ENCODE results near the gene PDLIM4. TPM values are rescaled to one million over a fixed set of nuclear protein-coding genes. Genes with fewer than 3 reads are reported as not detected.
A peak's percentile ranks its signal among the peaks of the same experiment; 100 is the strongest.

Gene PDLIM4
- total RNA-seq = 10 to 100 TPM; 32.4 to 90.9 (median 50.8) TPM

GRCh38 chr5:132257131-132258101, at the start of gene PDLIM4:
TSS of gene PDLIM4 (plus strand) at chr5:132257696. CDS start at chr5:132257735, 39 bp downstream.
- Histone ChIP-seq H3K36me3 (peaks cover 0 to 4% (median 0%) of the 10 kb centered on the region in 3 donors), H3K27me3 (no peaks in the 10 kb centered on the region), H3K27ac (peak within 1 kb of the TSS; percentile 91 to 98 (median 96)), H3K4me3 (peak within 1 kb of the TSS; percentile 63 to 86 (median 76)), H3K4me1 (peaks cover 0 to 70% (median 34%) of the 10 kb centered on the region in 4 donors), H3K9me3 (no peaks in the 10 kb centered on the region)
- DNase-seq (ENCODE audit: low spot score in 2 of 2) = no peak
- WGBS, 2 donors = 9 to 41% methylated on average over 15 to 62 of the region's 88 CpGs
- TF ChIP-seq EP300 (IDR thresholded peaks at IDR 0.05) (peak in 1 of 2 donors; percentile 78), POLR2A (IDR thresholded peaks at IDR 0.05) (peak in 1 of 2 donors; percentile 65), CTCF (IDR thresholded peaks at IDR 0.05) (no peak)

- Histone ChIP-seq H3K27me3 (no peaks in the 10 kb centered on the region), H3K4me1 (peaks cover 0 to 9% (median 0%) of the 10 kb centered on the region in 4 donors), H3K4me3 (no peak overlapping the region), H3K36me3 (peaks cover 0 to 87% (median 3%) of the 10 kb centered on the region in 3 donors), H3K27ac (no peak overlapping the region), H3K9me3 (no peaks in the 10 kb centered on the region)
- DNase-seq (ENCODE audit: low spot score in 2 of 2) = no peak
- WGBS, 2 donors = 94% methylated on average over 5 of the region's 5 CpGs
- TF ChIP-seq EP300 (IDR thresholded peaks at IDR 0.05) (no peak), CTCF (IDR thresholded peaks at IDR 0.05) (no peak), POLR2A (IDR thresholded peaks at IDR 0.05) (no peak)
These were observed 49.7 kb upstream of the PDLIM4 start for GRCh38 chr5:132207778-132208177.

- TF ChIP-seq CTCF (IDR thresholded peaks at IDR 0.05) (no peak), EP300 (IDR thresholded peaks at IDR 0.05) (no peak), POLR2A (IDR thresholded peaks at IDR 0.05) (no peak)
- peaks cover 0 to 86% (median 3%) of the 10 kb centered on the region in 3 donors for H3K36me3 ChIP-seq
- H3K4me1 ChIP-seq = peaks cover 0 to 9% (median 0%) of the 10 kb centered on the region in 4 donors
- no peaks in the 10 kb centered on the region for H3K27me3 ChIP-seq
- H3K4me3 ChIP-seq = no peak overlapping the region
- no peaks in the 10 kb centered on the region for H3K9me3 ChIP-seq
- WGBS, 2 donors = 71 to 72% methylated on average over 9 of the region's 9 CpGs
- DNase-seq (ENCODE audit: low spot score in 2 of 2) = no peak
- peak overlapping the region in 2 of 4 donors; percentile 6 to 22 for H3K27ac ChIP-seq
These were observed 48.4 kb upstream of the PDLIM4 start for GRCh38 chr5:132209131-132209530.

GRCh38 chr5:132209901-132210545, 47.5 kb upstream of the PDLIM4 start:
- 94% methylated on average over 7 to 11 of the region's 11 CpGs for WGBS, 2 donors
- no peak overlapping the region for H3K4me3 ChIP-seq
- no peaks in the 10 kb centered on the region for H3K27me3 ChIP-seq
- H3K27ac ChIP-seq = no peak overlapping the region
- H3K9me3 ChIP-seq = no peaks in the 10 kb centered on the region
- peaks cover 0 to 15% (median 7%) of the 10 kb centered on the region in 4 donors for H3K4me1 ChIP-seq
- no peak for TF ChIP-seq EP300 (IDR thresholded peaks at IDR 0.05)
- TF ChIP-seq CTCF (IDR thresholded peaks at IDR 0.05) = no peak
- TF ChIP-seq POLR2A (IDR thresholded peaks at IDR 0.05) = no peak
- DNase-seq (ENCODE audit: low spot score in 2 of 2) = peak in 1 of 2 donors; percentile 2
- H3K36me3 ChIP-seq = peaks cover 0 to 79% (median 3%) of the 10 kb centered on the region in 3 donors
